Mucosa of gallbladder (tissue), 1 donor: ENCODE results near the gene ITSN1. TPM values are rescaled to one million over a fixed set of nuclear protein-coding genes. Genes with fewer than 3 reads are reported as not detected.
"Not testable (repeated sequence)": the region's sequence is repeated elsewhere in the genome, so short reads cannot be mapped to it uniquely, and the experiment has no call there.

Experiments used
- DNase-seq: peaks from one replicate; pipeline ENCODE4 v3.0.0-alpha.2; 2020; ENCODE audit warnings: low spot score
- total RNA-seq: library from RNA; stranded (reverse); gene quantifications from one replicate; pipeline ENCODE4 v1.2.1, GENCODE V29; 2021
- donor health status: DM: no; HTN: no; CAD: no.

Gene ITSN1
- total RNA-seq, 1 donor from 2014 or later, result 48.0 TPM

- no peak for DNase-seq
These were observed 218.1 kb downstream of the ITSN1 start for GRCh38 chr21:33860332-33860879.

- no peak for DNase-seq
These were observed 218.8 kb downstream of the ITSN1 start for GRCh38 chr21:33861125-33861524.

- DNase-seq, result not testable (repeated sequence)
These were observed 220.9 kb downstream of the ITSN1 start for GRCh38 chr21:33863191-33863590.

GRCh38 chr21:33864150-33864549, 221.8 kb downstream of the ITSN1 start:
- no peak for DNase-seq

- no peak for DNase-seq
These were observed 222.9 kb downstream of the ITSN1 start for GRCh38 chr21:33865176-33865575.

GRCh38 chr21:33865996-33866575, 223.8 kb downstream of the ITSN1 start:
- no peak for DNase-seq

- no peak for DNase-seq
These were observed 224.5 kb downstream of the ITSN1 start for GRCh38 chr21:33866826-33867225.

GRCh38 chr21:33867868-33868267, 225.6 kb downstream of the ITSN1 start:
- not testable (repeated sequence) for DNase-seq

GRCh38 chr21:33869873-33870272, 227.6 kb downstream of the ITSN1 start:
- DNase-seq, result no peak

GRCh38 chr21:33870768-33871167, 228.5 kb downstream of the ITSN1 start:
- DNase-seq, result no peak

- DNase-seq, result no peak
These were observed 228.9 kb downstream of the ITSN1 start for GRCh38 chr21:33871171-33871570.

- no peak for DNase-seq
These were observed 230.7 kb downstream of the ITSN1 start for GRCh38 chr21:33872881-33873515.

- no peak for DNase-seq
These were observed 231.9 kb downstream of the ITSN1 start for GRCh38 chr21:33874161-33874560.

GRCh38 chr21:33875026-33875695, 232.9 kb downstream of the ITSN1 start:
- DNase-seq, result no peak

GRCh38 chr21:33878824-33879223, 236.5 kb downstream of the ITSN1 start:
- DNase-seq, result no peak

- DNase-seq, result no peak
These were observed 238.3 kb downstream of the ITSN1 start for GRCh38 chr21:33880626-33881025.

GRCh38 chr21:33881689-33882440, 239.6 kb downstream of the ITSN1 start:
- DNase-seq, result no peak

- no peak for DNase-seq
These were observed 240.8 kb downstream of the ITSN1 start for GRCh38 chr21:33883118-33883517.

GRCh38 chr21:33884376-33885171, 242.3 kb downstream of the ITSN1 start:
- DNase-seq, result no peak

GRCh38 chr21:33885172-33885514, 242.8 kb downstream of the ITSN1 start:
- DNase-seq, result no peak

- no peak for DNase-seq
These were observed 244.0 kb downstream of the ITSN1 start for GRCh38 chr21:33886321-33886720.
